ENCODE measurements around the gene ARRDC3.
A peak's percentile ranks its signal among the peaks of the same experiment; 100 is the strongest.

Gene ARRDC3

GRCh38 chr5:91384671-91385430 lies 1.7 kb upstream of the ARRDC3 start:
- DNase-seq (ENCODE audit: low spot score) = peak; percentile 59

- DNase-seq (ENCODE audit: low spot score) = no peak
Measured at GRCh38 chr5:91383956-91384300, 811 bp upstream of the ARRDC3 start.

- DNase-seq (ENCODE audit: low spot score) = no peak
Measured at GRCh38 chr5:91382530-91383026, 539 bp downstream of the ARRDC3 start.

- peak; percentile 79 for DNase-seq (ENCODE audit: low spot score)
Measured at GRCh38 chr5:91381774-91382359, 1.2 kb downstream of the ARRDC3 start.

GRCh38 chr5:91381239-91381773 lies 1.8 kb downstream of the ARRDC3 start:
- DNase-seq (ENCODE audit: low spot score) = no peak

GRCh38 chr5:91380491-91381238 lies 2.5 kb downstream of the ARRDC3 start:
- peak; percentile 93 for DNase-seq (ENCODE audit: low spot score)

- peak; percentile 88 for DNase-seq (ENCODE audit: low spot score)
Measured at GRCh38 chr5:91379914-91380490, 3.1 kb downstream of the ARRDC3 start.

- no peak for DNase-seq (ENCODE audit: low spot score)
Measured at GRCh38 chr5:91379246-91379913, 3.7 kb downstream of the ARRDC3 start.

- DNase-seq (ENCODE audit: low spot score) = no peak
Measured at GRCh38 chr5:91378752-91379211, 4.3 kb downstream of the ARRDC3 start.

GRCh38 chr5:91374893-91375520 lies 8.1 kb downstream of the ARRDC3 start:
- DNase-seq (ENCODE audit: low spot score) = no peak

GRCh38 chr5:91373600-91373999 lies 9.5 kb downstream of the ARRDC3 start:
- DNase-seq (ENCODE audit: low spot score) = no peak

GRCh38 chr5:91373006-91373405 lies 10.1 kb downstream of the ARRDC3 start:
- no peak for DNase-seq (ENCODE audit: low spot score)

GRCh38 chr5:91369480-91369879 lies 13.6 kb downstream of the ARRDC3 start:
- no peak for DNase-seq (ENCODE audit: low spot score)

GRCh38 chr5:91367908-91368648 lies 15.0 kb downstream of the ARRDC3 start:
- no peak for DNase-seq (ENCODE audit: low spot score)

- DNase-seq (ENCODE audit: low spot score) = no peak
Measured at GRCh38 chr5:91367344-91367743, 15.8 kb downstream of the ARRDC3 start.

GRCh38 chr5:91366551-91366950 lies 16.6 kb downstream of the ARRDC3 start:
- no peak for DNase-seq (ENCODE audit: low spot score)

- no peak for DNase-seq (ENCODE audit: low spot score)
Measured at GRCh38 chr5:91365498-91365897, 17.6 kb downstream of the ARRDC3 start.

GRCh38 chr5:91362935-91363334 lies 20.2 kb downstream of the ARRDC3 start:
- no peak for DNase-seq (ENCODE audit: low spot score)

GRCh38 chr5:91361790-91362189 lies 21.3 kb downstream of the ARRDC3 start:
- DNase-seq (ENCODE audit: low spot score) = no peak

GRCh38 chr5:91361055-91361701 lies 21.9 kb downstream of the ARRDC3 start:
- DNase-seq (ENCODE audit: low spot score) = no peak

Data from AG08396 (cell line).